HG03196 (cell line): ENCODE measurements around the gene SDR42E2.

Source experiments
- ATAC-seq: cut with Tn5 transposase; IDR thresholded peaks from one replicate; pipeline ENCODE4 v1.9.1; 2021; ENCODE audit not compliant: unreplicated experiment

Gene SDR42E2

GRCh38 chr16:22240023-22240710 lies 77.9 kb downstream of the SDR42E2 start:
- ATAC-seq, result no peak
